DMS 273 (cell line): Measurements from ENCODE around the gene KCNMA1.

Experiments
- DNase-seq: peaks from one replicate; lab custom pipeline; 2025; ENCODE audit not compliant: unreplicated experiment; lab: John Stamatoyannopoulos, UW

Gene KCNMA1

GRCh38 chr10:76983624-76984023, 654.0 kb downstream of the KCNMA1 start:
- no peak for DNase-seq

GRCh38 chr10:76982671-76983070, 654.9 kb downstream of the KCNMA1 start:
- DNase-seq: no peak

GRCh38 chr10:76981251-76981650, 656.4 kb downstream of the KCNMA1 start:
- no peak for DNase-seq

GRCh38 chr10:76977901-76978300, 659.7 kb downstream of the KCNMA1 start:
- DNase-seq: no peak

- DNase-seq: no peak
Observed at GRCh38 chr10:76977046-76977445, 660.6 kb downstream of the KCNMA1 start.

GRCh38 chr10:76976142-76976541, 661.5 kb downstream of the KCNMA1 start:
- DNase-seq: no peak

GRCh38 chr10:76975126-76975525, 662.5 kb downstream of the KCNMA1 start:
- no peak for DNase-seq

GRCh38 chr10:76974017-76974691, 663.5 kb downstream of the KCNMA1 start:
- no peak for DNase-seq

- DNase-seq: no peak
Observed at GRCh38 chr10:76973091-76974016, 664.3 kb downstream of the KCNMA1 start.

GRCh38 chr10:76972541-76972940, 665.1 kb downstream of the KCNMA1 start:
- DNase-seq: no peak

GRCh38 chr10:76971547-76972170, 665.9 kb downstream of the KCNMA1 start:
- DNase-seq: no peak

- DNase-seq: no peak
Observed at GRCh38 chr10:76970711-76971519, 666.7 kb downstream of the KCNMA1 start.

- DNase-seq: no peak
Observed at GRCh38 chr10:76969366-76969948, 668.2 kb downstream of the KCNMA1 start.

GRCh38 chr10:76968483-76968882, 669.1 kb downstream of the KCNMA1 start:
- DNase-seq: no peak

GRCh38 chr10:76962851-76963250, 674.8 kb downstream of the KCNMA1 start:
- DNase-seq: no peak

GRCh38 chr10:76961841-76962240, 675.8 kb downstream of the KCNMA1 start:
- no peak for DNase-seq

GRCh38 chr10:76959111-76959510, 678.5 kb downstream of the KCNMA1 start:
- DNase-seq: no peak

GRCh38 chr10:76954838-76955237, 682.8 kb downstream of the KCNMA1 start:
- no peak for DNase-seq

- no peak for DNase-seq
Observed at GRCh38 chr10:76950354-76950753, 687.3 kb downstream of the KCNMA1 start.

- DNase-seq: no peak
Observed at GRCh38 chr10:76946270-76946669, 691.3 kb downstream of the KCNMA1 start.

- no peak for DNase-seq
Observed at GRCh38 chr10:76945166-76945565, 692.4 kb downstream of the KCNMA1 start.
